PC-3 (cell line): ENCODE measurements around the gene MEG3.

ENCODE experiments used
- CTCF ChIP-seq: fragments of 300-600 bp; sonication (generic); conservative IDR thresholded peaks from 2 replicates; pipeline ENCODE4 v1.5.1; 2017; ENCODE audit warnings: antibody characterized with exemption, low read depth, mild to moderate bottlenecking, low read length
- EZH2 ChIP-seq: fragments of 300-600 bp; sonication (generic); IDR thresholded peaks from one replicate; pipeline ENCODE4 v1.6.1; 2017; ENCODE audit warnings: antibody characterized with exemption, mild to moderate bottlenecking, low read length; ENCODE audit not compliant: unreplicated experiment

- TF ChIP-seq CTCF: no peak
- no peak for TF ChIP-seq EZH2
Observed at GRCh38 chr14:100818221-100818699, 7.7 kb upstream of the MEG3 start.
